Ishikawa (cell line): Measurements from ENCODE around the gene CTTNBP2.

Experiments used
- CEBPB ChIP-seq: IDR thresholded peaks from 2 replicates; pipeline ENCODE4 v1.6.1; 2012
- CREB1 ChIP-seq: IDR thresholded peaks from 2 replicates; pipeline ENCODE4 v1.6.1; 2012; ENCODE audit warnings: low read depth
- EP300 ChIP-seq: IDR thresholded peaks from 2 replicates; pipeline ENCODE4 v1.6.1; 2012; ENCODE audit warnings: borderline replicate concordance
- FOXM1 ChIP-seq: IDR thresholded peaks from 2 replicates; pipeline ENCODE4 v1.6.1; 2012; ENCODE audit warnings: low read depth, borderline replicate concordance
- RAD21 ChIP-seq: IDR thresholded peaks from 2 replicates; pipeline ENCODE4 v1.6.1; 2012; ENCODE audit warnings: low read depth
- YY1 ChIP-seq: IDR thresholded peaks from 2 replicates; pipeline ENCODE4 v1.6.1; 2012; ENCODE audit warnings: low read depth
- TF ChIP-seq, protein P1 (sequence below): IDR thresholded peaks from 2 replicates; pipeline ENCODE4 v1.6.1; 2012
- TF ChIP-seq, protein P2 (sequence below): IDR thresholded peaks from 2 replicates; pipeline ENCODE4 v1.6.1; 2012; ENCODE audit warnings: low read depth, mild to moderate bottlenecking

DNA sequence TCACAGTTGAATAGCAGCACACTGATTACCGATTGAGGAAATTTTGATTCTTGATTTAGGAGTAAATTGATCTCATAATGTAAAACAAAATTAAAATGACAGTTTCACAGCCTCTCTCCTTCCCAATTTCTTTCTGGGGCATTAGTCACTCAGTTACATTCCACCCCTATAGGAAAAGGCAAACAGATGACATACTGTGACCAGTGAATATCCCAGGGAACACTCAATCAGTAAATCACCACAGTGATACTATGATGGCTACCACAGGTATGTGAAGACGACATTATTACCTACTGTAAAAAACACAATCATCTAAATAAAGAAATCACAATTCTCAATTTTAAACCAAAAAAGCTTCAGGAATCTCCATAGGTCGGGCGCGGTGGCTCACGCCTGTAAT lies 15.5 kb downstream of the CTTNBP2 start:
- TF ChIP-seq, protein P1, sequence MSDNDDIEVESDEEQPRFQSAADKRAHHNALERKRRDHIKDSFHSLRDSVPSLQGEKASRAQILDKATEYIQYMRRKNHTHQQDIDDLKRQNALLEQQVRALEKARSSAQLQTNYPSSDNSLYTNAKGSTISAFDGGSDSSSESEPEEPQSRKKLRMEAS: no peak
- TF ChIP-seq, protein P2, sequence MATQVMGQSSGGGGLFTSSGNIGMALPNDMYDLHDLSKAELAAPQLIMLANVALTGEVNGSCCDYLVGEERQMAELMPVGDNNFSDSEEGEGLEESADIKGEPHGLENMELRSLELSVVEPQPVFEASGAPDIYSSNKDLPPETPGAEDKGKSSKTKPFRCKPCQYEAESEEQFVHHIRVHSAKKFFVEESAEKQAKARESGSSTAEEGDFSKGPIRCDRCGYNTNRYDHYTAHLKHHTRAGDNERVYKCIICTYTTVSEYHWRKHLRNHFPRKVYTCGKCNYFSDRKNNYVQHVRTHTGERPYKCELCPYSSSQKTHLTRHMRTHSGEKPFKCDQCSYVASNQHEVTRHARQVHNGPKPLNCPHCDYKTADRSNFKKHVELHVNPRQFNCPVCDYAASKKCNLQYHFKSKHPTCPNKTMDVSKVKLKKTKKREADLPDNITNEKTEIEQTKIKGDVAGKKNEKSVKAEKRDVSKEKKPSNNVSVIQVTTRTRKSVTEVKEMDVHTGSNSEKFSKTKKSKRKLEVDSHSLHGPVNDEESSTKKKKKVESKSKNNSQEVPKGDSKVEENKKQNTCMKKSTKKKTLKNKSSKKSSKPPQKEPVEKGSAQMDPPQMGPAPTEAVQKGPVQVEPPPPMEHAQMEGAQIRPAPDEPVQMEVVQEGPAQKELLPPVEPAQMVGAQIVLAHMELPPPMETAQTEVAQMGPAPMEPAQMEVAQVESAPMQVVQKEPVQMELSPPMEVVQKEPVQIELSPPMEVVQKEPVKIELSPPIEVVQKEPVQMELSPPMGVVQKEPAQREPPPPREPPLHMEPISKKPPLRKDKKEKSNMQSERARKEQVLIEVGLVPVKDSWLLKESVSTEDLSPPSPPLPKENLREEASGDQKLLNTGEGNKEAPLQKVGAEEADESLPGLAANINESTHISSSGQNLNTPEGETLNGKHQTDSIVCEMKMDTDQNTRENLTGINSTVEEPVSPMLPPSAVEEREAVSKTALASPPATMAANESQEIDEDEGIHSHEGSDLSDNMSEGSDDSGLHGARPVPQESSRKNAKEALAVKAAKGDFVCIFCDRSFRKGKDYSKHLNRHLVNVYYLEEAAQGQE: no peak
- no peak for TF ChIP-seq YY1
- no peak for TF ChIP-seq CREB1
- TF ChIP-seq EP300: no peak
- TF ChIP-seq FOXM1: no peak
- TF ChIP-seq CEBPB: no peak
- no peak for TF ChIP-seq RAD21
